ENCODE data around the gene FOXL2. TPM values are rescaled to one million over a fixed set of nuclear protein-coding genes. Genes with fewer than 3 reads are reported as not detected.
A peak's percentile ranks its signal among the peaks of the same experiment; 100 is the strongest.

The FOXL2 gene
- total and polyA plus RNA-seq, 9 donors, result 0.05 to 0.09 (median 0.05) TPM; not detected in 6

- Histone ChIP-seq H3K27ac (ENCODE audit: low read length) (no peak overlapping the region), H3K36me3 (ENCODE audit: control insufficient read depth, insufficient read depth, low read length) (no peaks in the 10 kb centered on the region), H3K4me3 (ENCODE audit: low read length) (no peak overlapping the region), H3K4me1 (ENCODE audit: control insufficient read depth, insufficient read depth, low read length) (peaks cover 42% of the 10 kb centered on the region), H3K9me3 (replicated peaks; ENCODE audit: control insufficient read depth, low read depth, low read length) (no peaks in the 10 kb centered on the region), H3K27me3 (ENCODE audit: control insufficient read depth, insufficient read depth, low read length) (peaks cover 97% of the 10 kb centered on the region)
- DNase-seq, result no peak
- WGBS (ENCODE audit: insufficient coverage), result 1% methylated on average over 10 of the region's 32 CpGs
Observed at GRCh38 chr3:138938877-138939560, 7.9 kb downstream of the FOXL2 start.

DNA sequence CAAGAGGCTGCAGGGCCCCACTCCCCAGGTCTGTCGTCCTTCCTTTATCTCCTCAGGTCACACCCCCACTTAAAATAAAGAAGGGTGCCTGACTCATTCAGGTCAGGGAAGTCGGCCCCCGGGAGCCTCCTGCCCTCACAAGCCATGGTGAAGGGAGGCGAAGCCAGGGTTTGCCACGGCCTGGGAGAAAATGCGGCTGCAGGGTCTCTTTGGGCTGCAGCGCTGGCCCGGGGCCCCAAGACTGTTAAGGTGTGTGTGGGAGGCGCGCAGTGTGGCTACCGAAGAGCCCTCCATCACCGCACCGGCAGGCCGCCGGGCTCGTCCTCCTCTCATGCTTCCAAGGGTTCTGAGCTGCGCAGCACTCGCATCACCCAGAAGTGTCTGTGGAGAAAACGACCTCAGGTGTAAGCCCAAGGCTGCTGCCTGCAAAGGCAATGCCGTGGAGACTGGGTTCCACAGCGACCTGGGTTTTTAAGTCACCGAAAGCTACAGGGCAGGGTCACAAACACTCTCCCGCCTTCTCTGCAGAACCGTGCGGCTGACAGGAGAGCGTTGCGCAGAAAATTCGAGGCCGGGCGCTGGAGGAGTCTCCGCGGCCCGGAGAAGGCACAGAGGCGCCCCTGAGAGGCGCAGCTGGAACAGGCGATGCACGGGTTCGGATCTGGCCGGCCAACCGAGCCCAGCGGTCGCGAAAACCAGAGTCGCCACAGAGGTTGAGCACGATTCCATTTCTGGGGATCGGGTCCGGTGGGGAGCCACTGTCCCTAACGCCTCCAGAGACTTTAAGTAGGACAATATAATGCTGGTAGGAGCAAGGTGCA lies 8.7 kb downstream of the FOXL2 start:
- H3K27me3 ChIP-seq (ENCODE audit: control insufficient read depth, insufficient read depth, low read length), result peaks cover 91% of the 10 kb centered on the region
- H3K27ac ChIP-seq (ENCODE audit: low read length), result no peak overlapping the region
- H3K4me3 ChIP-seq (ENCODE audit: low read length), result no peak overlapping the region
- no peak for DNase-seq
- peaks cover 42% of the 10 kb centered on the region for H3K4me1 ChIP-seq (ENCODE audit: control insufficient read depth, insufficient read depth, low read length)
- under 1% methylated on average over 45 of the region's 48 CpGs for WGBS (ENCODE audit: insufficient coverage)
- no peaks in the 10 kb centered on the region for H3K9me3 ChIP-seq (replicated peaks; ENCODE audit: control insufficient read depth, low read depth, low read length)
- H3K36me3 ChIP-seq (ENCODE audit: control insufficient read depth, insufficient read depth, low read length), result no peaks in the 10 kb centered on the region

GRCh38 chr3:138937690-138938055 lies 9.3 kb downstream of the FOXL2 start:
- Histone ChIP-seq H3K27ac (ENCODE audit: low read length) (no peak overlapping the region), H3K36me3 (ENCODE audit: control insufficient read depth, insufficient read depth, low read length) (no peaks in the 10 kb centered on the region), H3K9me3 (replicated peaks; ENCODE audit: control insufficient read depth, low read depth, low read length) (no peaks in the 10 kb centered on the region), H3K4me3 (ENCODE audit: low read length) (no peak overlapping the region), H3K27me3 (ENCODE audit: control insufficient read depth, insufficient read depth, low read length) (peaks cover 90% of the 10 kb centered on the region), H3K4me1 (ENCODE audit: control insufficient read depth, insufficient read depth, low read length) (peaks cover 42% of the 10 kb centered on the region)
- WGBS (ENCODE audit: insufficient coverage), result 3% methylated on average over 15 of the region's 29 CpGs
- DNase-seq, result no peak

DNA sequence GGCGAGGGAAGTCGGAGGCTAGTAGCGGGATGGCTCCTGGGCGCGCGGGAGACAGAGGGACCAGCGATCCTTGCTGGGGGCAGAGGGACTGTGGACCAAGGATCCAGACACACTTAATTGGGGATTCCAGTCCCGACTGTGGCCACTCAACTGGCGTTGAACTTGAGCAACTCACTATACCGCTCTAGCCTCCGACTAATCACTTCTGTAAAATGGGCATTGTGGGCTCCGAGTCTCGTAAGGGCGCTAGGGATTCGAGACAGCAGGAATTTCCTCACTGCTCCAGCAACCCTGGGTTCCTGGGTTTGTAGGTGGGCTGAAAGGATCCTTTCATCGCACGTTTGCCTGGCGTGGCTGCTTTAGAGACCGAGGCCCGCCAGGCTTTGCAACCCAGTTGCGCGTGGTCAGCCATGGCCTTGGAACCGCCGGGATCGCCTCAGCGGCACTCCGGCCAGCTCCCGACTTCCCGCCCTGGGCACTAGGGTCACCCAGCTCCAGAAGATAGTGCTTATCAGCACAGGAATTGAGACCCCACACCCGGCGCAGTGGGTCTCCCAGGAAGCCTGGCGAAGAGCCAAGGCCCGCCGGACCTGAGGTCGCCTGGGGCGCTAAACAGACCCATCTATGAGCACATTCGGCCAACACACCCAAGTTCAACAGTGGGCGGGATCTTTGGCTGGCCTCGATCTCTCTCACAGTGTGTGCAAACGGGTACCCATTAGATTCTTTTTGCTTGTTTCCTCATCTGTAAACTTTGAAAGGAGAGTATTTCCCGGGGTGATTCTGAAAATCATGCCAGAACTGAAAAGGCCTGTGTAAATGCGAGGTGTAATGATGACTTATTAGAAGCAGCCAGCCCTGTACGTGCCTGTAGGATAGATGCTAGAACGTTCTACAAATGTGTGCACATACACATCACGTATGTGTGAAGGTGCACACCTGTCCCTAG lies 9.9 kb downstream of the FOXL2 start:
- Histone ChIP-seq H3K27me3 (ENCODE audit: control insufficient read depth, insufficient read depth, low read length) (peaks cover 86% of the 10 kb centered on the region), H3K4me3 (ENCODE audit: low read length) (no peak overlapping the region), H3K4me1 (ENCODE audit: control insufficient read depth, insufficient read depth, low read length) (peaks cover 42% of the 10 kb centered on the region), H3K9me3 (replicated peaks; ENCODE audit: control insufficient read depth, low read depth, low read length) (no peaks in the 10 kb centered on the region), H3K36me3 (ENCODE audit: control insufficient read depth, insufficient read depth, low read length) (no peaks in the 10 kb centered on the region), H3K27ac (ENCODE audit: low read length) (no peak overlapping the region)
- DNase-seq, result no peak
- 3% methylated on average over 35 of the region's 45 CpGs for WGBS (ENCODE audit: insufficient coverage)

GRCh38 chr3:138935863-138936740 lies 10.8 kb downstream of the FOXL2 start:
- Histone ChIP-seq H3K4me3 (ENCODE audit: low read length) (peak overlapping the region; percentile 40), H3K27ac (ENCODE audit: low read length) (no peak overlapping the region), H3K9me3 (replicated peaks; ENCODE audit: control insufficient read depth, low read depth, low read length) (no peaks in the 10 kb centered on the region), H3K27me3 (ENCODE audit: control insufficient read depth, insufficient read depth, low read length) (peaks cover 78% of the 10 kb centered on the region), H3K4me1 (ENCODE audit: control insufficient read depth, insufficient read depth, low read length) (peaks cover 42% of the 10 kb centered on the region), H3K36me3 (ENCODE audit: control insufficient read depth, insufficient read depth, low read length) (no peaks in the 10 kb centered on the region)
- DNase-seq, result no peak
- 1% methylated on average over 58 of the region's 58 CpGs for whole genome bisulfite sequencing (ENCODE audit: insufficient coverage)

- H3K4me1 ChIP-seq (ENCODE audit: control insufficient read depth, insufficient read depth, low read length), result peaks cover 42% of the 10 kb centered on the region
- no peak overlapping the region for H3K4me3 ChIP-seq (ENCODE audit: low read length)
- H3K36me3 ChIP-seq (ENCODE audit: control insufficient read depth, insufficient read depth, low read length), result no peaks in the 10 kb centered on the region
- no peak for DNase-seq
- H3K27ac ChIP-seq (ENCODE audit: low read length), result no peak overlapping the region
- H3K27me3 ChIP-seq (ENCODE audit: control insufficient read depth, insufficient read depth, low read length), result peaks cover 74% of the 10 kb centered on the region
- WGBS (ENCODE audit: insufficient coverage), result 16% methylated on average over 3 of the region's 7 CpGs
- no peaks in the 10 kb centered on the region for H3K9me3 ChIP-seq (replicated peaks; ENCODE audit: control insufficient read depth, low read depth, low read length)
Observed at GRCh38 chr3:138935505-138935862, 11.5 kb downstream of the FOXL2 start.

DNA sequence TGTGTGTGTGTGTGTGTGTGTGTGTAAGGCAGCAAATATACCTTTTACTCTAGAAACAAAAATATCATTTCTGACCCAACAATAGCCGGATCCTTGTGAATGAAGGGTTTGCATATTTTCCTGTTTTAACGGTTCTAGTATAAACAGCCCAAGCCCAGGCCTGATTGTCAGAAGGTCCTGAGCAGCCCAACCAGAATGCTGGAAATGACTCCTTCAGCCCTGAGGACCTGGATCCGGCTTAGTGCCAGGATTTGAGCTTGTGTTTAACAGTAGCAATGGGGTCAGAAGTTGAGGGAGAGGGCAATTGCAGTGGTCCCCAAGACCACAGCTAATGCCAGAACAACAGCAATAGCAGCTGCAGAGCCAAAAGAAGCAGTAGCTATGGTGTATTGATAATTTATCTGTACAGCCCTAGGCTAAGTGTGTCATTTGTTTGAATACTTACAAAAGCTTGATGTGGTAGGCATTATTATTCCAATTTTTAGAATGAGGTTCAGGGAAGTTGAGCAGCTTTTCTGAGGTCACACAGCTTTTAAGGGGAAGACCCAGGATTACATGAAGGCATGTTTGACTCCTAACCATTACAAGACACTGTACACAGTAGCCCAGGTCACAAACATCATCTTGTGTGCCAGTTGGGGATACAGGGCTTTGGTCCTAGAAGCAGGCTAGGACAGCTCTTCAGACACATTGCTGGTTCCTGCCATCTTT lies 12.8 kb downstream of the FOXL2 start:
- H3K9me3 ChIP-seq (replicated peaks; ENCODE audit: control insufficient read depth, low read depth, low read length), result no peaks in the 10 kb centered on the region
- 59% methylated on average over 3 of the region's 3 CpGs for WGBS (ENCODE audit: insufficient coverage)
- no peaks in the 10 kb centered on the region for H3K36me3 ChIP-seq (ENCODE audit: control insufficient read depth, insufficient read depth, low read length)
- peaks cover 33% of the 10 kb centered on the region for H3K4me1 ChIP-seq (ENCODE audit: control insufficient read depth, insufficient read depth, low read length)
- no peak for DNase-seq
- peaks cover 60% of the 10 kb centered on the region for H3K27me3 ChIP-seq (ENCODE audit: control insufficient read depth, insufficient read depth, low read length)
- no peak overlapping the region for H3K27ac ChIP-seq (ENCODE audit: low read length)
- no peak overlapping the region for H3K4me3 ChIP-seq (ENCODE audit: low read length)

- 17% methylated on average over 1 of the region's 4 CpGs for WGBS (ENCODE audit: insufficient coverage)
- Histone ChIP-seq H3K4me3 (ENCODE audit: low read length) (no peak overlapping the region), H3K27ac (ENCODE audit: low read length) (no peak overlapping the region), H3K9me3 (replicated peaks; ENCODE audit: control insufficient read depth, low read depth, low read length) (no peaks in the 10 kb centered on the region), H3K4me1 (ENCODE audit: control insufficient read depth, insufficient read depth, low read length) (peaks cover 23% of the 10 kb centered on the region), H3K27me3 (ENCODE audit: control insufficient read depth, insufficient read depth, low read length) (peaks cover 51% of the 10 kb centered on the region), H3K36me3 (ENCODE audit: control insufficient read depth, insufficient read depth, low read length) (no peaks in the 10 kb centered on the region)
- no peak for DNase-seq
Observed at GRCh38 chr3:138933068-138933668, 13.8 kb downstream of the FOXL2 start.

Measured in muscle of leg (tissue), 11 donors.